Measurements from ENCODE around the gene EIF4G3.

EIF4G3 gene

DNA sequence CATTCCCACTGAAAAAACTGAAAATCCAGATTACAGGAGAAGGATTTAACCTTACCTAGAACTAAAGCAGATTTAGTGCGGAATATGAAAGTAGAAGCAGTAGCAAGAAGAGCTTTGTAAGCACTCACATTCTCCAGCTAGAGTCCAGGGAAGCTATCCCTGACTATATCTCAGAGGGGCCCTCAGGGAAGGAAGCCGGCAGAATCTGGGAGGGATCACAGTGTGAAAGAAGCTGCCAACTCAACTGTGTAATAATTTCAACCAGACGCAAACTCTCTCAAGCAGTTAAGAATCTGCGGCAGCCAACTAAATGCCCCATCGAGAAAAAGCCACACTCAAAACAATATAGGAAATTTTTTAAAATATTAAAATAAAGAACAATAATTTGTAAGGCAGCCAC is 163.8 kb downstream of the EIF4G3 start:
- Histone ChIP-seq H3K27ac (ENCODE audit: poor library complexity, severe bottlenecking) (no peak overlapping the region), H3K36me3 (ENCODE audit: low read depth) (no peaks in the 10 kb centered on the region), H3K4me3 (ENCODE audit: severe bottlenecking) (no peak overlapping the region), H3K27me3 (ENCODE audit: insufficient read depth, poor library complexity, severe bottlenecking) (no peaks in the 10 kb centered on the region), H3K9me3 (ENCODE audit: severe bottlenecking) (no peaks in the 10 kb centered on the region), H3K4me1 (ENCODE audit: insufficient read depth, poor library complexity, severe bottlenecking) (no peaks in the 10 kb centered on the region)
- ATAC-seq (ENCODE audit: low read depth) (no peak), DNase-seq (ENCODE audit: low spot score) (no peak)
- TF ChIP-seq CTCF (IDR thresholded peaks at IDR 0.05; ENCODE audit: poor library complexity, severe bottlenecking), result no peak

DNA sequence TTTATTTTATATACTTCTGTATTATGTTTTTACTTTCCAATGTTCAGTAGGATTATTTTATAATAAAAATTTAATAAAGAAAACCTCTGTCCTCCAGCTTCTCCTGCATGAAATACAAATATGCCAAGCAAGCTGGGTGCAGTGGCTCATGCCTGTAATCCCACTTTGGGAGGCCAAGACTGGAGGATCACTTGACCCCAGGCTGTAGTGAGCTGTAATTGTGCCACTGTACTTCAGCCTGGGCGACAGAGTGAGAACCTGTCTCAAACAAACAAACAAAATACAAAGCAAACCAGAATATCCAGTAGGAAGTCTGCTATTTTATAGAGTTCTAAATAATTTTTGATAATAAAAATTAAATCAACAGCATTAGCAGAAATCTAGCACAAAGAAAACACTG is 168.8 kb downstream of the EIF4G3 start:
- ATAC-seq (ENCODE audit: low read depth) (no peak), DNase-seq (ENCODE audit: low spot score) (no peak)
- Histone ChIP-seq H3K4me1 (ENCODE audit: insufficient read depth, poor library complexity, severe bottlenecking) (no peaks in the 10 kb centered on the region), H3K27me3 (ENCODE audit: insufficient read depth, poor library complexity, severe bottlenecking) (no peaks in the 10 kb centered on the region), H3K36me3 (ENCODE audit: low read depth) (no peaks in the 10 kb centered on the region), H3K27ac (ENCODE audit: poor library complexity, severe bottlenecking) (no peak overlapping the region), H3K9me3 (ENCODE audit: severe bottlenecking) (no peaks in the 10 kb centered on the region), H3K4me3 (ENCODE audit: severe bottlenecking) (no peak overlapping the region)
- no peak for TF ChIP-seq CTCF (IDR thresholded peaks at IDR 0.05; ENCODE audit: poor library complexity, severe bottlenecking)

- no peak for DNase-seq (ENCODE audit: low spot score)
These were observed 171.0 kb downstream of the EIF4G3 start for GRCh38 chr1:21005466-21006239.

GRCh38 chr1:21003281-21004045 is 173.2 kb downstream of the EIF4G3 start:
- Histone ChIP-seq H3K4me3 (ENCODE audit: severe bottlenecking) (no peak overlapping the region), H3K9me3 (ENCODE audit: severe bottlenecking) (no peaks in the 10 kb centered on the region), H3K27me3 (ENCODE audit: insufficient read depth, poor library complexity, severe bottlenecking) (no peaks in the 10 kb centered on the region), H3K27ac (ENCODE audit: poor library complexity, severe bottlenecking) (no peak overlapping the region), H3K4me1 (ENCODE audit: insufficient read depth, poor library complexity, severe bottlenecking) (peaks cover 2% of the 10 kb centered on the region), H3K36me3 (ENCODE audit: low read depth) (no peaks in the 10 kb centered on the region)
- DNase-seq (ENCODE audit: low spot score), result no peak
- TF ChIP-seq CTCF (IDR thresholded peaks at IDR 0.05; ENCODE audit: poor library complexity, severe bottlenecking), result no peak
- no peak for ATAC-seq (ENCODE audit: low read depth)

More at GRCh38 chr1:21005466-21006239, 171.0 kb downstream of the EIF4G3 start:
- Histone ChIP-seq H3K27me3 (ENCODE audit: insufficient read depth, poor library complexity, severe bottlenecking) (no peaks in the 10 kb centered on the region), H3K27ac (ENCODE audit: poor library complexity, severe bottlenecking) (no peak overlapping the region), H3K4me1 (ENCODE audit: insufficient read depth, poor library complexity, severe bottlenecking) (no peaks in the 10 kb centered on the region), H3K36me3 (ENCODE audit: low read depth) (no peaks in the 10 kb centered on the region), H3K9me3 (ENCODE audit: severe bottlenecking) (no peaks in the 10 kb centered on the region), H3K4me3 (ENCODE audit: severe bottlenecking) (no peak overlapping the region)
- no peak for TF ChIP-seq CTCF (IDR thresholded peaks at IDR 0.05; ENCODE audit: poor library complexity, severe bottlenecking)
- no peak for ATAC-seq (ENCODE audit: low read depth)

Measured in RWPE2 (cell line).